GM12892 (cell line): ENCODE results near the gene FCMR.
"Not testable (repeated sequence)": the region's sequence is repeated elsewhere in the genome, so short reads cannot be mapped to it uniquely, and the experiment has no call there.

ENCODE experiments used
- DNase-seq: peaks from one replicate; pipeline ENCODE4 v3.0.0; 2011; ENCODE audit not compliant: insufficient read length
- FAIRE-seq: peaks from 2 replicates; lab custom pipeline; 2011; peaks lifted over from hg19 to GRCh38; lab: Jason Lieb, UNC
- POLR2A ChIP-seq: IDR thresholded peaks from 2 replicates; pipeline ENCODE4 v1.6.1; 2011; ENCODE audit warnings: low read depth, low read length, control low read depth
- POLR2AphosphoS5 ChIP-seq: IDR thresholded peaks from 2 replicates; pipeline ENCODE4 v1.6.1; 2011; ENCODE audit warnings: low read depth, low read length, control low read depth
- TAF1 ChIP-seq: IDR thresholded peaks from 2 replicates; pipeline ENCODE4 v1.6.1; 2011; ENCODE audit warnings: low read depth, mild to moderate bottlenecking, control low read depth, low read length, borderline replicate concordance

Gene FCMR

GRCh38 chr1:206933333-206933945, 11.7 kb upstream of the FCMR start:
- TF ChIP-seq POLR2A (no peak), TAF1 (no peak), POLR2AphosphoS5 (no peak)
- peak; percentile 58 for DNase-seq
- FAIRE-seq: peak; percentile 48

- DNase-seq (no peak), FAIRE-seq (no peak)
- TF ChIP-seq TAF1: no peak
- no peak for TF ChIP-seq POLR2AphosphoS5
- no peak for TF ChIP-seq POLR2A
Observed at GRCh38 chr1:206932177-206932576, 10.4 kb upstream of the FCMR start.

GRCh38 chr1:206931709-206932108, 10.0 kb upstream of the FCMR start:
- DNase-seq (peak; percentile 47), FAIRE-seq (peak; percentile 36)
- TF ChIP-seq POLR2AphosphoS5 (no peak), TAF1 (no peak)

GRCh38 chr1:206930210-206930798, 8.6 kb upstream of the FCMR start:
- FAIRE-seq (peak; percentile 97), DNase-seq (peak; percentile 70)
- TF ChIP-seq TAF1: no peak
- TF ChIP-seq POLR2A: peak; percentile 55; the same call in 1 of the 2 replicates
- TF ChIP-seq POLR2AphosphoS5: peak; percentile 36; the same call in 1 of the 2 replicates

GRCh38 chr1:206929524-206929923, 7.8 kb upstream of the FCMR start:
- DNase-seq: no peak
- no peak for FAIRE-seq
- TF ChIP-seq POLR2A: no peak
- TF ChIP-seq TAF1: no peak
- TF ChIP-seq POLR2AphosphoS5: no peak; the same call in 1 of the 2 replicates

- no peak for FAIRE-seq
- no peak for DNase-seq
- TF ChIP-seq POLR2AphosphoS5: no peak
- no peak for TF ChIP-seq TAF1
- no peak for TF ChIP-seq POLR2A
Observed at GRCh38 chr1:206926286-206926685, 4.5 kb upstream of the FCMR start.

GRCh38 chr1:206925106-206925736, 3.5 kb upstream of the FCMR start:
- TF ChIP-seq POLR2AphosphoS5 (no peak), TAF1 (no peak), POLR2A (no peak)
- DNase-seq (peak; percentile 64), FAIRE-seq (peak; percentile 53)

- DNase-seq: no peak
- no peak for FAIRE-seq
- no peak for TF ChIP-seq POLR2AphosphoS5
- no peak for TF ChIP-seq POLR2A
- no peak for TF ChIP-seq TAF1
Observed at GRCh38 chr1:206924592-206925105, 2.9 kb upstream of the FCMR start.

- FAIRE-seq: peak; percentile 99
- 0 out of 2 replicates have a peak, but pooled peaks have one; percentile 20 for TF ChIP-seq POLR2AphosphoS5
- TF ChIP-seq POLR2A: 0 out of 2 replicates have a peak, but pooled peaks have one; percentile 13
- DNase-seq: not testable (repeated sequence)
Observed at GRCh38 chr1:206923961-206924557, 2.3 kb upstream of the FCMR start.

GRCh38 chr1:206923009-206923960, 1.5 kb upstream of the FCMR start:
- DNase-seq (peak; percentile 49), FAIRE-seq (peak; percentile 76)
- TF ChIP-seq POLR2A (peak; percentile 62), POLR2AphosphoS5 (peak; percentile 65), TAF1 (0 out of 2 replicates have a peak, but pooled peaks have one; percentile 50)

GRCh38 chr1:206922524-206922923, 783 bp upstream of the FCMR start:
- FAIRE-seq: no peak

More at GRCh38 chr1:206922524-206922923, 783 bp upstream of the FCMR start:
- TF ChIP-seq TAF1 (no peak), POLR2A (no peak), POLR2AphosphoS5 (no peak)
- no peak for DNase-seq
